ENCODE results near the gene VILL.

Gene VILL

DNA sequence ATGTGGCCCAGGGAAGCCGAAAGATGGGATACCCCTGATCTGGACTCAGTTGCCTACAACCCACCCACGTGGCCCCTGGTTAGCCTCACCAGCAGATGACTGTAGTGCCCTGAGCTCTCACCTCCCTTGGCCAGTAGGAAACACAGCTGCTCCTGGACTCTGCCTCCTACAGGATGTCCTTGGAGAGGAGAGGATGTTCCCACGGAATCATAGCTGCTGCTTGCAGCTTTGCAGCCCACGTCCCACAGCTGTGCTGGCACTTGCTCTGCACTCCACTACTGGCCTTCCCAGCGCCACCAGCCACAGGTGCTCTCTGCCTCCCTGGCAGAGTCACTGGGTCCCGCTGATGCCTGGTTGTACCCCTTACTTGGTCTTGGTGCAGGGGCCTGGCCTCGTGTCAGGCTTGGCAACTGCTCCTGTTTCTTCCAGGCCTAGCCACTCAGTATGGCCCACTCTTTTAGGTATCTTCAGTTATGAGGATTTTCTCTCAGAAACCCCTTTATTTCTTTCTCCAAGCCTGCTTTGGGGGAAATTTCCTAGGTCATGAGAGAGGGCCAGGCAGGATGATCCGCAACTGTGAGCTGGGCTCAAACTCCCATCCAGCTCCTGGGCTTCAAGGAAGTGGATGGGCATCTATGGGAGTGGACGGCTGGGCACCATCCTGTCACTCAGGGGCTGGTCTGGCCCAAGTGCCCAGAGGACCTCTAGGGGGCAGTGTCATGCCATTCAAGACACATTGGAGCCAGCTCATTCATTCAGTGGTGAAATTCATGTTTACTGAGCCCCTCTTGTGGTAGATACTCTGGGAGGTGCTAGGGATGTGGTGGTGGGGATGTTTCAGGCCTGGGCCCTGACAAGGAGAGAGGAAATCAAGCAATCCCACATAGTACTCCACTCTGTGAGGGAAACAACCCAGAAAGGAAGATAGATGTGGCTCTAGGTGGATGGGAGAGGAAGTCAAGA is 16.2 kb upstream of the VILL start:
- Histone ChIP-seq H3K36me3 (ENCODE audit: control insufficient read depth, insufficient read depth, low read length) (peaks cover 10% of the 10 kb centered on the region), H3K4me3 (ENCODE audit: low read depth, low read length) (no peak overlapping the region), H3K27me3 (ENCODE audit: control insufficient read depth, insufficient read depth, low read length) (no peaks in the 10 kb centered on the region), H3K27ac (ENCODE audit: low read depth, low read length) (no peak overlapping the region), H3K4me1 (ENCODE audit: control insufficient read depth, insufficient read depth, low read length) (peaks cover 8% of the 10 kb centered on the region; the same call in 1 of the 2 replicates), H3K9ac (ENCODE audit: low read length) (no peak overlapping the region), H3K9me3 (ENCODE audit: control insufficient read depth, insufficient read depth, low read depth, low read length) (no peaks in the 10 kb centered on the region)

DNA sequence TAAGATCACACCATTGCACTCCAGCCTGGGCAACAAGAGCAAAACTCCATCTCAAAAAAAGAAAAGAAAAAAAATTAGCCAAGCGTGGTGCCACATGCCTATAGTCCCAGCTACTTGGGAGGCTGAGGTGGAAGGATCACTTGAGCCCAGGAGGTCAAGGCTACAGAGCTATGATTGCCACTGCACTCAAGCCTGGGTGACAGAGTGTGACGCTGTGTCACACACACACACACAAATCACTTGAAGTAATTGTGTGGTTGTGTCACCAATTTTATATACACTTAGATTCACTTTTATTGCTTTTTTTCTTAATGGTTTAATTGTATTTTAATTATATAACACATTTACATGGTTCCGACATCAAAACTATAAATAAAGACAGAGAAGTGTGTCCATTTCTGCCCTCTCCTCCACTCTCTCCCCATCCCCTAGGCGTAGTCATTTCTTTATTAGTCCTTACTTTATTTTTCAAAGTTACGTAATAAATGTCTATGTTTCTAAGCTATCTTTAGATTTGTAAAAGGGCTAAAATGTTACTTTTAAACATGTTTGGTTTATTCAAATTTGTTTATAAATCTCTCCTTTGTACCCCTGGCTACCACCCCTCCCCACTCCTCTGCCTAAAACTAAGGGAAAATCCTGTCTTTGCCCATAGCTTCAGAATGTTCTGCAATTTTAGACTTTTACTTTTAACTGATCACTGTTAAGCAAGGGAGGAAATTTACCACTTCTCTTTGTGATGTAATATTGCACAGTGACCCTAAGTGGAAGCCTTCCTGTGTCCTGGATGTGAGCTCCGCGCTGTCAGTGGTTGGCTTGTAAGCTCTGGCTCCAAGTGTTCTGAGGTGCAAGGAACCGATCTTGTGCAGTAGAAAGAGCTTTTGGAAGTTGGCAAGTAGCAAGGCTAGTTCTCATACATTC is 10.8 kb upstream of the VILL start:
- Histone ChIP-seq H3K27ac (ENCODE audit: low read depth, low read length) (no peak overlapping the region), H3K4me3 (ENCODE audit: low read depth, low read length) (no peak overlapping the region), H3K4me1 (ENCODE audit: control insufficient read depth, insufficient read depth, low read length) (no peaks in the 10 kb centered on the region)

GRCh38 chr3:37980462-37981347 is 9.9 kb upstream of the VILL start:
- Histone ChIP-seq H3K27ac (ENCODE audit: low read depth, low read length) (no peak overlapping the region), H3K9ac (ENCODE audit: low read length) (no peak overlapping the region), H3K9me3 (ENCODE audit: control insufficient read depth, insufficient read depth, low read depth, low read length) (no peaks in the 10 kb centered on the region), H3K4me3 (ENCODE audit: low read depth, low read length) (no peak overlapping the region), H3K4me1 (ENCODE audit: control insufficient read depth, insufficient read depth, low read length) (no peaks in the 10 kb centered on the region), H3K36me3 (ENCODE audit: control insufficient read depth, insufficient read depth, low read length) (peaks cover 20% of the 10 kb centered on the region), H3K27me3 (ENCODE audit: control insufficient read depth, insufficient read depth, low read length) (no peaks in the 10 kb centered on the region)

More for the DNA sequence above, 10.8 kb upstream of the VILL start:
- no peaks in the 10 kb centered on the region for H3K9me3 ChIP-seq (ENCODE audit: control insufficient read depth, insufficient read depth, low read depth, low read length)
- H3K36me3 ChIP-seq (ENCODE audit: control insufficient read depth, insufficient read depth, low read length) = peaks cover 22% of the 10 kb centered on the region
- H3K9ac ChIP-seq (ENCODE audit: low read length) = no peak overlapping the region
- no peaks in the 10 kb centered on the region for H3K27me3 ChIP-seq (ENCODE audit: control insufficient read depth, insufficient read depth, low read length)

DNA sequence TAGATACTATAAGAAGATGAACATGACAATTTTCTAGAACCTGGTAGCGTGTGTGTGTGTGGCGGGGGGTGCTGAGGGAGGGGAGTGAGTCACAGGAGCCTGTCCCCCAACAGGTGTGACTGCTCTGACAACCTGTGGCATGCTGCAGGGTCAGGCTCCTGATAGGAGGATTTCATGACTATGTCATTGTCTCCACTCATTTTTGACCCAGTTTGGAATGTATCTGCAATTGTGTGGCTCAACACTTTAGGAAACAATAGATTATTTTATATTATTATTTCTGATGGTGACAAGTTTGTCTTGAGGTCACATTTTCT is 9.3 kb upstream of the VILL start:
- H3K9me3 ChIP-seq (ENCODE audit: control insufficient read depth, insufficient read depth, low read depth, low read length) = no peaks in the 10 kb centered on the region
- no peaks in the 10 kb centered on the region for H3K27me3 ChIP-seq (ENCODE audit: control insufficient read depth, insufficient read depth, low read length)
- H3K36me3 ChIP-seq (ENCODE audit: control insufficient read depth, insufficient read depth, low read length) = peaks cover 15% of the 10 kb centered on the region
- no peak overlapping the region for H3K9ac ChIP-seq (ENCODE audit: low read length)
- H3K27ac ChIP-seq (ENCODE audit: low read depth, low read length) = no peak overlapping the region
- H3K4me3 ChIP-seq (ENCODE audit: low read depth, low read length) = no peak overlapping the region
- no peaks in the 10 kb centered on the region for H3K4me1 ChIP-seq (ENCODE audit: control insufficient read depth, insufficient read depth, low read length)

GRCh38 chr3:37982331-37982730 is 8.3 kb upstream of the VILL start:
- Histone ChIP-seq H3K4me1 (ENCODE audit: control insufficient read depth, insufficient read depth, low read length) (no peaks in the 10 kb centered on the region), H3K9me3 (ENCODE audit: control insufficient read depth, insufficient read depth, low read depth, low read length) (no peaks in the 10 kb centered on the region)

GRCh38 chr3:37984051-37984450 is 6.5 kb upstream of the VILL start:
- no peaks in the 10 kb centered on the region for H3K9me3 ChIP-seq (ENCODE audit: control insufficient read depth, insufficient read depth, low read depth, low read length)
- no peak overlapping the region for H3K9ac ChIP-seq (ENCODE audit: low read length)
- H3K27me3 ChIP-seq (ENCODE audit: control insufficient read depth, insufficient read depth, low read length) = no peaks in the 10 kb centered on the region
- H3K36me3 ChIP-seq (ENCODE audit: control insufficient read depth, insufficient read depth, low read length) = peaks cover 12% of the 10 kb centered on the region
- no peak overlapping the region for H3K4me3 ChIP-seq (ENCODE audit: low read depth, low read length)
- H3K4me1 ChIP-seq (ENCODE audit: control insufficient read depth, insufficient read depth, low read length) = no peaks in the 10 kb centered on the region
- H3K27ac ChIP-seq (ENCODE audit: low read depth, low read length) = no peak overlapping the region

More at GRCh38 chr3:37982331-37982730, 8.3 kb upstream of the VILL start:
- Histone ChIP-seq H3K4me3 (ENCODE audit: low read depth, low read length) (no peak overlapping the region), H3K27me3 (ENCODE audit: control insufficient read depth, insufficient read depth, low read length) (no peaks in the 10 kb centered on the region), H3K36me3 (ENCODE audit: control insufficient read depth, insufficient read depth, low read length) (peaks cover 12% of the 10 kb centered on the region), H3K9ac (ENCODE audit: low read length) (no peak overlapping the region), H3K27ac (ENCODE audit: low read depth, low read length) (no peak overlapping the region)

DNA sequence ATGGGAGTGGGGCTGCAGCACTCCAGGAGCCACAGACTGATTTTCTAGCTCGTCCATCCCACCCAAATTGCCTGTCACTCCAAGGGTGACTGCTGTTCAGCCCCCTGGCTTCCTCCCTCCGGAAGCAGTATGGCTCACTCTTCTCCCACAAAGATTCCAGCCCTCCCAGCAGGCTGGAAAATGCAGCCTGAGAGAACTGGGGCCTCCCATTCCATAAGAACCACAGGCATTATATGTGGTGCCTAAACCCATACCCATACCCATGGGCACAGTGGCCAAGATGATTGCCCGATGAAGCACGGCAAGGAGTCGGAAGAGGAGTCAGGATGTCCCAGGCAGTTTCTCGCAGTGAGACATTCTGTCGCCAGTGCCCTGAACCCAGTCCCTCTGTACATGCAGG is 6.0 kb upstream of the VILL start:
- Histone ChIP-seq H3K36me3 (ENCODE audit: control insufficient read depth, insufficient read depth, low read length) (peaks cover 12% of the 10 kb centered on the region), H3K4me1 (ENCODE audit: control insufficient read depth, insufficient read depth, low read length) (no peaks in the 10 kb centered on the region), H3K9ac (ENCODE audit: low read length) (no peak overlapping the region), H3K9me3 (ENCODE audit: control insufficient read depth, insufficient read depth, low read depth, low read length) (no peaks in the 10 kb centered on the region), H3K4me3 (ENCODE audit: low read depth, low read length) (no peak overlapping the region), H3K27me3 (ENCODE audit: control insufficient read depth, insufficient read depth, low read length) (no peaks in the 10 kb centered on the region), H3K27ac (ENCODE audit: low read depth, low read length) (no peak overlapping the region)

- no peaks in the 10 kb centered on the region for H3K4me1 ChIP-seq (ENCODE audit: control insufficient read depth, insufficient read depth, low read length)
- peaks cover 5% of the 10 kb centered on the region; the same call in 1 of the 2 replicates for H3K36me3 ChIP-seq (ENCODE audit: control insufficient read depth, insufficient read depth, low read length)
- H3K9me3 ChIP-seq (ENCODE audit: control insufficient read depth, insufficient read depth, low read depth, low read length) = no peaks in the 10 kb centered on the region
- H3K27ac ChIP-seq (ENCODE audit: low read depth, low read length) = no peak overlapping the region
- H3K4me3 ChIP-seq (ENCODE audit: low read depth, low read length) = no peak overlapping the region
- no peaks in the 10 kb centered on the region for H3K27me3 ChIP-seq (ENCODE audit: control insufficient read depth, insufficient read depth, low read length)
- H3K9ac ChIP-seq (ENCODE audit: low read length) = no peak overlapping the region
Observed at GRCh38 chr3:37985637-37986320, 4.8 kb upstream of the VILL start.

- H3K4me3 ChIP-seq (ENCODE audit: low read depth, low read length) = no peak overlapping the region
- peaks cover 4% of the 10 kb centered on the region; the same call in 1 of the 2 replicates for H3K36me3 ChIP-seq (ENCODE audit: control insufficient read depth, insufficient read depth, low read length)
- no peak overlapping the region for H3K9ac ChIP-seq (ENCODE audit: low read length)
- no peaks in the 10 kb centered on the region for H3K4me1 ChIP-seq (ENCODE audit: control insufficient read depth, insufficient read depth, low read length)
- H3K27me3 ChIP-seq (ENCODE audit: control insufficient read depth, insufficient read depth, low read length) = no peaks in the 10 kb centered on the region
- no peaks in the 10 kb centered on the region for H3K9me3 ChIP-seq (ENCODE audit: control insufficient read depth, insufficient read depth, low read depth, low read length)
- no peak overlapping the region for H3K27ac ChIP-seq (ENCODE audit: low read depth, low read length)
Observed at GRCh38 chr3:37986479-37987314, 3.9 kb upstream of the VILL start.
